Kidney epithelial cell (primary cell): ENCODE data around the gene TRAPPC3L. TPM values are rescaled to one million over a fixed set of nuclear protein-coding genes. Genes with fewer than 3 reads are reported as not detected.

Source experiments
- DNase-seq: peaks from one replicate; pipeline ENCODE4 v3.0.0-alpha.2; 2010; ENCODE audit warnings: low read depth
- H3K27me3 ChIP-seq: 2 replicates; pipeline ENCODE4 v1.6.0; 2011; ENCODE audit warnings: low read length; ENCODE audit not compliant: control insufficient read depth, insufficient read depth
- H3K36me3 ChIP-seq: 2 replicates; pipeline ENCODE4 v1.5.1; 2011; ENCODE audit warnings: low read length; ENCODE audit not compliant: control insufficient read depth, insufficient read depth
- H3K4me3 ChIP-seq: 2 replicates; pipeline ENCODE4 v1.5.1; 2011; ENCODE audit warnings: low read depth, mild to moderate bottlenecking, control low read depth, low read length
- total RNA-seq: library from RNA; depleted of rRNA; stranded (reverse); fragments of >200 nt; gene quantifications from 2 replicates; pipeline ENCODE4 v1.2.3, GENCODE V29; 2015
- TF ChIP-seq, protein P1 (sequence below): IDR thresholded peaks from 2 replicates; pipeline ENCODE4 v1.5.1; 2011; ENCODE audit warnings: mild to moderate bottlenecking, moderate library complexity, low read length, control low read depth, inconsistent platforms; ENCODE audit not compliant: insufficient read depth, poor library complexity, severe bottlenecking

TRAPPC3L gene
- total RNA-seq, 1 donor from 2014 or later: not detected

DNA sequence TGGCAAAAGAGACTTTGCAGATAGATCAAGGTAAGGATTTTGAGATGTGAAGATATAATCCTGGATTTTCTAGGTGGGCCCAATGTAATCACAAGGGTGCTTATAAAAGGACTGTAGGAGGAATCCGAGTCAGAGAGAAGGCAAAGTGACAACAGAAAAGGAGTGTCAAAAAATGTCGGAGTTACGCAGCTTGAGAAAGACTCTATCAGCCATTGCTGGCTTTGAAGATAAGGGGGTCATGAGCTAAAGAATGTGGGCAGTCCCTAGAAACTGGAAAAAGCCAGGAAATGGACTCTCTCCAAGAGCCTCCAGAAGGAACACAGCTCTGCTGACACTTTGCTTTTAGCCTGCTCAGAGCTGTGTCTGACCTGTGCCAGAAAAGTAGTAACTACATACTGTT, 17.1 kb upstream of the TRAPPC3L start:
- TF ChIP-seq, protein P1, sequence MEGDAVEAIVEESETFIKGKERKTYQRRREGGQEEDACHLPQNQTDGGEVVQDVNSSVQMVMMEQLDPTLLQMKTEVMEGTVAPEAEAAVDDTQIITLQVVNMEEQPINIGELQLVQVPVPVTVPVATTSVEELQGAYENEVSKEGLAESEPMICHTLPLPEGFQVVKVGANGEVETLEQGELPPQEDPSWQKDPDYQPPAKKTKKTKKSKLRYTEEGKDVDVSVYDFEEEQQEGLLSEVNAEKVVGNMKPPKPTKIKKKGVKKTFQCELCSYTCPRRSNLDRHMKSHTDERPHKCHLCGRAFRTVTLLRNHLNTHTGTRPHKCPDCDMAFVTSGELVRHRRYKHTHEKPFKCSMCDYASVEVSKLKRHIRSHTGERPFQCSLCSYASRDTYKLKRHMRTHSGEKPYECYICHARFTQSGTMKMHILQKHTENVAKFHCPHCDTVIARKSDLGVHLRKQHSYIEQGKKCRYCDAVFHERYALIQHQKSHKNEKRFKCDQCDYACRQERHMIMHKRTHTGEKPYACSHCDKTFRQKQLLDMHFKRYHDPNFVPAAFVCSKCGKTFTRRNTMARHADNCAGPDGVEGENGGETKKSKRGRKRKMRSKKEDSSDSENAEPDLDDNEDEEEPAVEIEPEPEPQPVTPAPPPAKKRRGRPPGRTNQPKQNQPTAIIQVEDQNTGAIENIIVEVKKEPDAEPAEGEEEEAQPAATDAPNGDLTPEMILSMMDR: no peak
- DNase-seq: no peak
- no peaks in the 10 kb centered on the region for H3K36me3 ChIP-seq
- H3K27me3 ChIP-seq: peaks cover 2% of the 10 kb centered on the region
- H3K4me3 ChIP-seq: no peak overlapping the region

DNA sequence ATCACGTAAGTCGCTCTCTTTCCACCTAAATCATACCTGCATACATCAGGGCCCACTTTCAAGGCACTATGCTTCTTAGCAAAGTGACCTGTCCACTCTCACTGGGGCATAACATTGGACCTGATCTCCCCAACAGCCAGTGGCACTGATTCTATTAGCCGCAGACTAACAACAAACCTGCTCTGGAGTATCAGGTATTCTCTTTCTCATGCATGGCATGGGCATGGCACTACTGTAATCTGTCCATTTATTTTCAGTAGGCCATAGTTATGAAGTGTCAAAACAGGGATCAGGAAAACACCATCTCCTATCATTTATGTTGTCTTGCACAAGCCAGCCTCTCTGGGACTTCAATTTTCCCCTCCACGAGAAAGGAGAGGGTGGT, 16.5 kb upstream of the TRAPPC3L start:
- TF ChIP-seq, protein P1: no peak
- H3K36me3 ChIP-seq: no peaks in the 10 kb centered on the region
- DNase-seq: no peak
- peaks cover 2% of the 10 kb centered on the region for H3K27me3 ChIP-seq
- H3K4me3 ChIP-seq: no peak overlapping the region

DNA sequence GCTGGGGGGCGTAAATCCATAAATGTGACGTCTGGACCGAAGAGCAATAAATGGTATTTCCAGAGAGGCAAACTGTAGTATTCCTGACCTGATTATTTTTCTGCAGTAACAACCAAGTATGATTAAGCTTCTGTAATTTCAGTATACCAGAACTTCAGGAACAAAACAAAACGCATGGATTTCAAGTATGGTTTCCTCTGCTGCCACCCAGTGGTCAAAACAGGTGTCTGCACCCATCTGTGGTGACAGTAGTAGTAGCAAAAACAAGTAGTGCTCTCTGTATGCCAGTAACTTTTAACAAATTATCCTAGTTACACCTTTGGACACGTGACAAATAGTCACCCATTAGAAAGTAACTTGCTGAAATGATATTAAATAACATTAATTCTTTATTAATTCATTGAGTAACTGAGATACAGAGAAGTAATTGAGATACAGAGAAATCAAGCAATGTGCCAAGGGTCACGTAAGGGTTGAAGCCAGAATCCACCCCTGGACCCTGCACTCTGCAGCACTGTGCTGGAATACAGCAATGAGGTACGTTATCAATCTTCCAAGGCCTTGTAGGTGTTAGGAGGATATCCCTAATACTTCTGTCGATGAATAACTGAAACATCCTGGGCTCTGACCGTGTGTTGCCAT, 16.0 kb upstream of the TRAPPC3L start:
- DNase-seq: peak; percentile 18
- H3K4me3 ChIP-seq: no peak overlapping the region

DNA sequence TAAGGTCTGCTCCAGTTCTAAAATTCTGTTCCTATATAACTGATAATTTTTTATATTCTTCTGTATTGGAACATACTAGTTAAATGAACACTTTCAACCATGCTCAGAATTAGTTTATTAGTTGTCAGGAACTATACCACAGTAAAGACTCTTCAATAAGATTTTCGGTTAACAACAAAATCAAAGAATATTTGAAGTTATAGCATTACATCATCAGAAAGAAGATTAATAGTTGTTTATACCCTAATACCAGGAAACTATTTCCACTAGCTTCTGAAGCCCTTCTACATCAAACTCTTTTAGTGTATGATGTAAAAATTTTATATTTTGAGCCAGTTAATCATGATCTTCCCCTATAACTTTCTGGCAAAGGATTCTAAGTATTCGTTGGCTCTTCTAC, 14.6 kb upstream of the TRAPPC3L start:
- Histone ChIP-seq H3K27me3 (no peaks in the 10 kb centered on the region), H3K36me3 (no peaks in the 10 kb centered on the region), H3K4me3 (no peak overlapping the region)
- TF ChIP-seq, protein P1: no peak
- DNase-seq: no peak

More for the DNA sequence above, 16.0 kb upstream of the TRAPPC3L start:
- TF ChIP-seq, protein P1: peak; percentile 91
- no peaks in the 10 kb centered on the region for H3K36me3 ChIP-seq
- H3K27me3 ChIP-seq: peaks cover 2% of the 10 kb centered on the region

DNA sequence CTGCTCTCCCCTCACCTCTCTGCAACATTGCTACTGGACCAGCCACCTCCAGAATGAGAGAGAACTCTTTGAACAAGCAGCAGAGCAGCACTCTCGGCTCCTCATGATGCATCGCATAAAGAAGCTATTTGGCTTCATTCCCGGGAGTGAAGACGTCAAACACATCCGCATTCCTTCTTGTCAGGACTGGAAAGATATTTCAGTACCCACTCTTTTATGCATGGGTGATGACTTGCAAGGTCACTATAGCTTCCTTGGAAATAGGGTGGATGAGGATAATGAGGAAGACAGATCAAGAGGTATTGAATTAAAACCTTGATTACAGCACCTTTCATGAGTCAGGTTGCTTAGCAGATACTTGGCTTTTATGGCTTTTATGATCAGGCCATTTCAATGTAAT, 12.4 kb upstream of the TRAPPC3L start:
- no peak overlapping the region for H3K4me3 ChIP-seq
- H3K27me3 ChIP-seq: no peaks in the 10 kb centered on the region
- DNase-seq: peak; percentile 92
- no peaks in the 10 kb centered on the region for H3K36me3 ChIP-seq
- TF ChIP-seq, protein P1: no peak

DNA sequence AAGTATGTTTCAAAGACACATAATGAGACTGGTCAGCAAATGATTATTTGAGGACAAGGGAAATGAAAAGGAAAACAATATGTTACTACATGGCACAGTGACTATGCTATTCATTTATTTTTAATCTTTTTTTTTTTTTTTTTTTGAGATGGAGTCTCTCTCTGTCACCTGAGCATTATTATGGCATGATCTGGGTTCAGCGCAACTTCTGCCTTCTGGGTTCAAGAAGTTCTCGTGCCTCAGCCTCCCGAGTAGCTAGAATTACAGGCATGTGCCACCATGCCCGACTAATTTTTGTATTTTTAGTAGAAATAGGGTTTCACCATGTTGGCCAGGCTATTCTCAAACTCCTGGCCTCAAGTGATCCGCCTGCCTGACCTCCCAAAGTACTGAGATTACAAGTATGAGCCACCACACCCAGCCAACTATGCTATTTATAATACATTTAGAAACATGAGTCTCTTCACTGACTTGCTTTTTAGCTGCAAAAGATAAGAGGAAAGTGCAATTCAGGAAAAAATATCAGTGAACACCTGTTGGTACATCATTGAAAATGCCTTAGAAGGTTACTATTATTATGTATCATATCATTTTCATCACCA, 11.4 kb upstream of the TRAPPC3L start:
- H3K4me3 ChIP-seq: no peak overlapping the region
- no peaks in the 10 kb centered on the region for H3K36me3 ChIP-seq
- H3K27me3 ChIP-seq: no peaks in the 10 kb centered on the region
- DNase-seq: no peak
- TF ChIP-seq, protein P1: no peak
